Measurements from ENCODE around the gene PMP22. TPM values are rescaled to one million over a fixed set of nuclear protein-coding genes. Genes with fewer than 3 reads are reported as not detected.

PMP22 gene
- total RNA-seq, 1 donor: 38.0 TPM

GRCh38 chr17:15289285-15290183, 24.4 kb upstream of the PMP22 start:
- peak; percentile 85 for DNase-seq (ENCODE audit: low read depth)
- no peak overlapping the region for H3K4me3 ChIP-seq (ENCODE audit: low read depth, low read length)
- TF ChIP-seq CTCF (IDR thresholded peaks at IDR 0.05; ENCODE audit: insufficient read depth, low read depth, low read length): no peak

GRCh38 chr17:15288859-15289258, 23.7 kb upstream of the PMP22 start:
- no peak overlapping the region for H3K4me3 ChIP-seq (ENCODE audit: low read depth, low read length)
- no peak for TF ChIP-seq CTCF (IDR thresholded peaks at IDR 0.05; ENCODE audit: insufficient read depth, low read depth, low read length)
- no peak for DNase-seq (ENCODE audit: low read depth)

GRCh38 chr17:15287538-15288267, 22.6 kb upstream of the PMP22 start:
- no peak for DNase-seq (ENCODE audit: low read depth)
- TF ChIP-seq CTCF (IDR thresholded peaks at IDR 0.05; ENCODE audit: insufficient read depth, low read depth, low read length): no peak

GRCh38 chr17:15285466-15285865, 20.3 kb upstream of the PMP22 start:
- no peak overlapping the region for H3K4me3 ChIP-seq (ENCODE audit: low read depth, low read length)
- no peak for DNase-seq (ENCODE audit: low read depth)
- TF ChIP-seq CTCF (IDR thresholded peaks at IDR 0.05; ENCODE audit: insufficient read depth, low read depth, low read length): no peak

More at GRCh38 chr17:15287538-15288267, 22.6 kb upstream of the PMP22 start:
- no peak overlapping the region for H3K4me3 ChIP-seq (ENCODE audit: low read depth, low read length)

- H3K4me3 ChIP-seq (ENCODE audit: low read depth, low read length): no peak overlapping the region
- TF ChIP-seq CTCF (IDR thresholded peaks at IDR 0.05; ENCODE audit: insufficient read depth, low read depth, low read length): no peak
- no peak for DNase-seq (ENCODE audit: low read depth)
These were observed 19.4 kb upstream of the PMP22 start for GRCh38 chr17:15284537-15284936.

GRCh38 chr17:15284107-15284506, 19.0 kb upstream of the PMP22 start:
- DNase-seq (ENCODE audit: low read depth): no peak
- no peak for TF ChIP-seq CTCF (IDR thresholded peaks at IDR 0.05; ENCODE audit: insufficient read depth, low read depth, low read length)
- no peak overlapping the region for H3K4me3 ChIP-seq (ENCODE audit: low read depth, low read length)

All from fibroblast of villous mesenchyme (primary cell).